GM12878 (cell line): ENCODE measurements around the gene USF1. TPM values are rescaled to one million over a fixed set of nuclear protein-coding genes. Genes with fewer than 3 reads are reported as not detected.

Experiments
- ATAC-seq: fragments of 200-7000 bp; cut with Tn5 transposase; 3 replicates; pipeline ENCODE4 v1.9.1; 2020; ENCODE audit warnings: mild to moderate bottlenecking, moderate library complexity
- BruUV-seq: library from RNA; stranded (reverse); fragments of 400-500 nt; replicated peaks from 2 replicates; lab custom pipeline; 2021; lab: Mats Ljungman, UMichigan
- CTCF ChIA-PET: fragments of 300-600 bp; sonication (Branson Sonifier 250); formaldehyde crosslinking; extraction: SDS; loops from one replicate; lab custom pipeline; 2021; ENCODE audit warnings: inconsistent platforms; lab: Yijun Ruan, JAX
- POLR2A ChIA-PET: fragments of 350-600 bp; formaldehyde crosslinking; extraction: SDS; loops from one replicate; lab custom pipeline; 2021; ENCODE audit warnings: inconsistent platforms; lab: Charles Lee
- RAD21 ChIA-PET: fragments of 300-600 bp; sonication (Branson Sonifier 250); formaldehyde crosslinking; loops from one replicate; lab custom pipeline; 2023; ENCODE audit warnings: antibody characterized with exemption; ENCODE audit not compliant: unreplicated experiment; lab: Charles Lee
- SMC1A ChIA-PET: fragments of 300-600 bp; sonication (Branson Sonifier 250); formaldehyde crosslinking; loops from one replicate; lab custom pipeline; 2023; ENCODE audit not compliant: unreplicated experiment, uncharacterized antibody; lab: Charles Lee
- DNase-seq: peaks from one replicate; pipeline ENCODE4 v3.0.0-alpha.2; 2011; ENCODE audit warnings: low read depth, low spot score
- FAIRE-seq: peaks from 3 replicates; lab custom pipeline; 2011; peaks lifted over from hg19 to GRCh38; lab: Jason Lieb, UNC
- H2AFZ ChIP-seq: 2 replicates; pipeline ENCODE4 v1.6.0; 2011; ENCODE audit warnings: low read depth, low read length, control low read depth; ENCODE audit not compliant: control insufficient read depth
- H3K27ac ChIP-seq: 2 replicates; pipeline ENCODE4 v1.5.1; 2011; ENCODE audit warnings: control low read depth; ENCODE audit not compliant: control insufficient read depth, insufficient read depth
- H3K27me3 ChIP-seq, 2 experiments: replicated peaks in 1 of 2; 2 replicates each; pipeline versions ENCODE4 v1.6.0 to v1.6.1; 2011; ENCODE audit warnings: low read length in 1 of 2; ENCODE audit not compliant: control insufficient read depth in 2 of 2, insufficient read depth in 2 of 2
- H3K36me3 ChIP-seq, 2 experiments: 2 replicates each; pipeline ENCODE4 v1.5.1; 2011; ENCODE audit warnings: low read length in 1 of 2; ENCODE audit not compliant: control insufficient read depth in 2 of 2, insufficient read depth in 2 of 2
- H3K4me1 ChIP-seq: 2 replicates; pipeline ENCODE4 v1.6.1; 2011; ENCODE audit warnings: mild to moderate bottlenecking, low read length, moderate library complexity, mixed read lengths; ENCODE audit not compliant: control insufficient read depth, insufficient read depth
- H3K4me2 ChIP-seq: 2 replicates; pipeline ENCODE4 v1.6.0; 2011; ENCODE audit warnings: control low read depth; ENCODE audit not compliant: control insufficient read depth, insufficient read depth
- H3K4me3 ChIP-seq: fragments of 200-600 bp; sonication (generic); 2 replicates; pipeline ENCODE4 v1.5.1; 2016
- H3K79me2 ChIP-seq: 2 replicates; pipeline ENCODE4 v1.6.0; 2011; ENCODE audit warnings: low read length; ENCODE audit not compliant: control insufficient read depth, insufficient read depth
- H3K9ac ChIP-seq: 2 replicates; pipeline ENCODE4 v1.8.0; 2011; ENCODE audit warnings: low read length, control low read depth, mixed read lengths; ENCODE audit not compliant: control insufficient read depth, insufficient read depth
- H3K9me3 ChIP-seq: replicated peaks from 3 replicates; pipeline ENCODE4 v1.5.1; 2011; ENCODE audit warnings: mild to moderate bottlenecking, low read length; ENCODE audit not compliant: control insufficient read depth, insufficient read depth
- H4K20me1 ChIP-seq: 2 replicates; pipeline ENCODE4 v1.6.0; 2011; ENCODE audit not compliant: control insufficient read depth, insufficient read depth
- EP300 ChIP-seq, 2 experiments: fragments of 150-350 bp in 1 of 2; IDR thresholded peaks; 2 replicates each; pipeline ENCODE4 v1.6.1; 2011 to 2012; ENCODE audit warnings: low read depth in 2 of 2, low read length in 2 of 2, borderline replicate concordance in 1 of 2, improper control_type of control experiment in 1 of 2, inconsistent platforms in 1 of 2; ENCODE audit not compliant: control insufficient read depth in 1 of 2
- IKZF2 ChIP-seq, 2 experiments: fragments of 450-650 bp; IDR thresholded peaks; 2 replicates each; pipeline ENCODE4 v1.6.1; 2017; ENCODE audit warnings: mild to moderate bottlenecking in 2 of 2, moderate library complexity in 2 of 2
- LARP7 ChIP-seq: fragments of 450-650 bp; IDR thresholded peaks from 2 replicates; pipeline ENCODE4 v1.6.1; 2017; ENCODE audit warnings: mild to moderate bottlenecking
- NBN ChIP-seq: fragments of 450-650 bp; IDR thresholded peaks from 2 replicates; pipeline ENCODE4 v1.6.1; 2016
- NR2C1 ChIP-seq: fragments of 450-650 bp; IDR thresholded peaks from 2 replicates; pipeline ENCODE4 v1.6.1; 2017; ENCODE audit warnings: antibody characterized with exemption, mild to moderate bottlenecking, moderate library complexity
- NRF1 ChIP-seq: conservative IDR thresholded peaks from 2 replicates; pipeline ENCODE4 v1.6.1; 2011; ENCODE audit warnings: mild to moderate bottlenecking, low read depth, low read length, improper control_type of control experiment
- PAX8 ChIP-seq: fragments of 450-650 bp; IDR thresholded peaks from 2 replicates; pipeline ENCODE4 v1.6.1; 2017; ENCODE audit warnings: mild to moderate bottlenecking, moderate library complexity
- POU2F2 ChIP-seq: IDR thresholded peaks from 3 replicates; pipeline ENCODE4 v1.6.1; 2011; ENCODE audit warnings: low read depth, mild to moderate bottlenecking, low read length, borderline replicate concordance
- SMAD1 ChIP-seq: fragments of 450-650 bp; IDR thresholded peaks from 2 replicates; pipeline ENCODE4 v1.6.1; 2018; ENCODE audit warnings: mild to moderate bottlenecking, low read depth; ENCODE audit not compliant: partially characterized antibody
- SMC3 ChIP-seq: IDR thresholded peaks from 2 replicates; pipeline ENCODE4 v1.6.1; 2011; ENCODE audit warnings: low read length, improper control_type of control experiment, borderline replicate concordance
- SPI1 ChIP-seq: IDR thresholded peaks from 2 replicates; pipeline ENCODE4 v1.6.1; 2011; ENCODE audit warnings: low read depth, mild to moderate bottlenecking, low read length, moderate library complexity, borderline replicate concordance; ENCODE audit not compliant: insufficient read depth
- ZBED1 ChIP-seq: IDR thresholded peaks from 2 replicates; pipeline ENCODE4 v1.6.1; 2016; ENCODE audit warnings: borderline replicate concordance
- ZBTB33 ChIP-seq: fragments of 450-650 bp; IDR thresholded peaks from 2 replicates; pipeline ENCODE4 v1.6.1; 2017; ENCODE audit warnings: mild to moderate bottlenecking
- ZNF384 ChIP-seq: IDR thresholded peaks from 2 replicates; pipeline ENCODE4 v1.6.1; 2012; ENCODE audit warnings: low read depth, mild to moderate bottlenecking, low read length, improper control_type of control experiment, borderline replicate concordance
- ZNF622 ChIP-seq: fragments of 450-650 bp; IDR thresholded peaks from 2 replicates; pipeline ENCODE4 v1.6.1; 2017; ENCODE audit warnings: mild to moderate bottlenecking, inconsistent platforms
- WGBS: methylation state at CpG from one replicate; pipeline ENCODE4 v1.1.6; 2016; ENCODE audit warnings: low lambda C conversion rate; ENCODE audit not compliant: insufficient replicate concordance, insufficient coverage; ENCODE audit errors: missing lambda C conversion rate; 5-methylcytosine and 5-hydroxymethylcytosine counted together
- in situ Hi-C: fragments of 300-500 bp; cut with MboI; formaldehyde crosslinking; loops from 9 replicates; pipeline ENCODE4 v1.14.3; 2018; ENCODE audit warnings: mixed read lengths
- intact Hi-C: fragments of 100-400 bp; cut with micrococcal nuclease; formaldehyde crosslinking; loops from one replicate; pipeline ENCODE4 v1.14.2; 2022; ENCODE audit not compliant: unreplicated experiment
- polyA plus RNA-seq, 11 experiments: library from polyadenylated mRNA; depleted of rRNA in 4 of 11; unstranded in 6 of 11; stranded (reverse) in 5 of 11; fragments of >200 nt; fragmentation: Nextera tagmentation in 4 of 11; fragmentation: Illumina TruSeq in 1 of 11; extraction: Ambion mirVana in 4 of 11; extraction: Trizol in 1 of 11; gene quantifications; 1 replicate in 1 of 11; 2 replicates in 10 of 11; pipeline versions ENCODE4 v1.2.1 to v1.2.3, GENCODE V29; 2011 to 2016; ENCODE audit warnings: inconsistent platforms in 2 of 11, missing spikeins in 2 of 11, low read depth in 1 of 11
- total RNA-seq, 4 experiments: library from RNA; depleted of rRNA in 3 of 4; stranded (reverse); fragments of >200 nt in 3 of 4; fragmentation: Illumina TruSeq in 1 of 4; extraction: Trizol in 1 of 4; gene quantifications; 2 replicates each; pipeline versions ENCODE4 v1.2.1 to v1.2.3, GENCODE V29; 2013 to 2021
- TF ChIP-seq, protein P1 (sequence below): fragments of 450-650 bp; IDR thresholded peaks from 2 replicates; pipeline ENCODE4 v1.6.1; 2018; ENCODE audit warnings: borderline replicate concordance, mild to moderate bottlenecking; ENCODE audit not compliant: partially characterized antibody

USF1 gene
- total and polyA plus RNA-seq, 10 of the 15 experiments (the other 5 are each of a cell fraction or from before 2014, with no cell fraction given), result 9.4 to 92.1 (median 53.5) TPM

DNA sequence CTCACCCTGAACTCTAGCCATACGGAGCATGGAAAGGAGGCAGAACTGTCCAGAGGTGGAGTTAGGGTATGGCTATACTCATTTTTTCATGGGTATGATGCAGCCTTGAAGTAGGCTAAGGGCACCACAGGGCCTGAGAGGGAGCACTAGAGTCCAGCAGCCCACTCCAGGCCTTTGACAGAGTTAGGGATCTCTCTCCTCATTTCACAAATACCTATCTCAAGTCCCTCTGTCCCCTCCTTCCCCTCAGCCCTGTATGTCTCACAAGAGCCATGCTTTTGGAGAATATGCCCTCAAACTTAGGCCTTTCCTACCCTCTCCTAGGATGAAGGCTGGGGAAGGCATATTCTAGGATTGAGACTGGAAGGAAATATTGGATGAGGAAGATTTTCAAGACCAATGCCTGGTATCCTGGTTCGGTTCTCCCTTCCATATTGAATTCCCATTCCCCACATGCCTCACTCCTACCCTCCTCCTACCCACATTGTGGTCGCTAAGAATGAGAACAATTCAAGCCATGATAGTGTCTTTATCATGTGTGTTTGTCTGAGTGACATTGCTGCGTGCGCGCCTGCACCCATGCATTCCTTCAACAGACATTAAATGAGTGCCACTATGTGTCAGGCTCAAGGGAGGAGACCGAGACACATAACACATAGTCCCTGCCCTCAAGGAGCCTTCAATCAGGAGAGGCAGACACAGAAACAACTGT lies 46.2 kb upstream of the USF1 start:
- DNase-seq (no peak), FAIRE-seq (no peak), ATAC-seq (no peak)
- no peaks in the 10 kb centered on the region for H3K9me3 ChIP-seq
- SMC1A ChIA-PET, result interaction anchor here (0.9 to 7.0 kb wide), 3 partner anchors 20 to 55 kb away, joined by 3 to 110 read pairs (median 4); partner anchors contain the start of gene ARHGAP30
- CTCF ChIA-PET, result interaction anchor here (0.6 to 7.5 kb wide), 4 partner anchors 21 to 94 kb away, joined by 3 to 181 read pairs (median 6); partner anchors contain the start of genes TSTD1 and USF1
- WGBS, result 69% methylated on average over 7 of the region's 7 CpGs
- no peak for TF ChIP-seq SPI1
- TF ChIP-seq NBN, result no peak
- no peak for TF ChIP-seq ZBED1
- TF ChIP-seq NR2C1, result no peak
- TF ChIP-seq SMAD1, result no peak
- TF ChIP-seq EP300 (IDR thresholded peaks at IDR 0.05; ENCODE audit: borderline replicate concordance in 1 of 2, control insufficient read depth in 1 of 2, low read depth in 2 of 2, low read length in 2 of 2), result no peak
- TF ChIP-seq ZNF622, result no peak
- TF ChIP-seq PAX8, result no peak
- TF ChIP-seq POU2F2, result no peak
- TF ChIP-seq ZNF384, result no peak
- TF ChIP-seq SMC3, result no peak
- no peak for TF ChIP-seq IKZF2 (IDR thresholded peaks at IDR 0.05)
- TF ChIP-seq ZBTB33, result no peak
- TF ChIP-seq LARP7, result no peak
- no peak for TF ChIP-seq NRF1
- TF ChIP-seq, protein P1, sequence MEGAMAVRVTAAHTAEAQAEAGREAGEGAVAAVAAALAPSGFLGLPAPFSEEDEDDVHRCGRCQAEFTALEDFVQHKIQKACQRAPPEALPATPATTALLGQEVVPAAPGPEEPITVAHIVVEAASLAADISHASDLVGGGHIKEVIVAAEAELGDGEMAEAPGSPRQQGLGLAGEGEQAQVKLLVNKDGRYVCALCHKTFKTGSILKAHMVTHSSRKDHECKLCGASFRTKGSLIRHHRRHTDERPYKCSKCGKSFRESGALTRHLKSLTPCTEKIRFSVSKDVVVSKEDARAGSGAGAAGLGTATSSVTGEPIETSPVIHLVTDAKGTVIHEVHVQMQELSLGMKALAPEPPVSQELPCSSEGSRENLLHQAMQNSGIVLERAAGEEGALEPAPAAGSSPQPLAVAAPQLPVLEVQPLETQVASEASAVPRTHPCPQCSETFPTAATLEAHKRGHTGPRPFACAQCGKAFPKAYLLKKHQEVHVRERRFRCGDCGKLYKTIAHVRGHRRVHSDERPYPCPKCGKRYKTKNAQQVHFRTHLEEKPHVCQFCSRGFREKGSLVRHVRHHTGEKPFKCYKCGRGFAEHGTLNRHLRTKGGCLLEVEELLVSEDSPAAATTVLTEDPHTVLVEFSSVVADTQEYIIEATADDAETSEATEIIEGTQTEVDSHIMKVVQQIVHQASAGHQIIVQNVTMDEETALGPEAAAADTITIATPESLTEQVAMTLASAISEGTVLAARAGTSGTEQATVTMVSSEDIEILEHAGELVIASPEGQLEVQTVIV, result no peak
- H3K4me2 ChIP-seq, result no peak overlapping the region
- BruUV-seq, result no TSS peak
- no peaks in the 10 kb centered on the region for H3K36me3 ChIP-seq
- peaks cover 26% of the 10 kb centered on the region for H3K4me1 ChIP-seq
- intact Hi-C loops, result no loop called here
- H2AFZ ChIP-seq, result no peak overlapping the region
- H3K4me3 ChIP-seq, result no peak overlapping the region
- H3K79me2 ChIP-seq, result no peaks in the 10 kb centered on the region
- in situ Hi-C loops, result no loop called here
- H4K20me1 ChIP-seq, result no peaks in the 10 kb centered on the region
- POLR2A ChIA-PET, result no interaction called here
- RAD21 ChIA-PET, result interaction anchor here (6.7 kb wide), 1 partner anchor 21 kb away, joined by 90 read pairs; the partner anchor contains the start of gene ARHGAP30
- no peak overlapping the region for H3K27ac ChIP-seq
- H3K27me3 ChIP-seq, result no peaks in the 10 kb centered on the region
- H3K9ac ChIP-seq, result no peak overlapping the region
